Rectal smooth muscle tissue (tissue), 1 donor: ENCODE data around the gene TLNRD1.

Experiments
- H3K27ac ChIP-seq: one replicate; pipeline ENCODE4 v1.7.0; 2013; ENCODE audit warnings: low read depth, low read length, inconsistent platforms
- H3K27me3 ChIP-seq: one replicate; pipeline ENCODE4 v1.7.0; 2013; ENCODE audit warnings: low read length; ENCODE audit not compliant: control insufficient read depth, insufficient read depth
- H3K36me3 ChIP-seq: one replicate; pipeline ENCODE4 v1.7.0; 2013; ENCODE audit warnings: low read length; ENCODE audit not compliant: control insufficient read depth, insufficient read depth
- H3K4me1 ChIP-seq: one replicate; pipeline ENCODE4 v1.7.0; 2013; ENCODE audit warnings: low read length; ENCODE audit not compliant: control insufficient read depth, insufficient read depth
- H3K4me3 ChIP-seq: one replicate; pipeline ENCODE4 v1.7.0; 2013; ENCODE audit warnings: low read length
- H3K9ac ChIP-seq: one replicate; pipeline ENCODE4 v1.7.0; 2013; ENCODE audit warnings: low read length

TLNRD1 gene

GRCh38 chr15:81011593-81011992, 10.9 kb downstream of the TLNRD1 start:
- Histone ChIP-seq H3K36me3 (no peaks in the 10 kb centered on the region), H3K4me3 (no peak overlapping the region), H3K27ac (no peak overlapping the region), H3K27me3 (no peaks in the 10 kb centered on the region), H3K4me1 (peaks cover 4% of the 10 kb centered on the region), H3K9ac (no peak overlapping the region)

- H3K27ac ChIP-seq = no peak overlapping the region
- no peak overlapping the region for H3K4me3 ChIP-seq
- no peak overlapping the region for H3K9ac ChIP-seq
- no peaks in the 10 kb centered on the region for H3K27me3 ChIP-seq
- peaks cover 4% of the 10 kb centered on the region for H3K4me1 ChIP-seq
- H3K36me3 ChIP-seq = no peaks in the 10 kb centered on the region
Observed at GRCh38 chr15:81012588-81012987, 11.9 kb downstream of the TLNRD1 start.

GRCh38 chr15:81013396-81013929, 12.7 kb downstream of the TLNRD1 start:
- H3K9ac ChIP-seq = no peak overlapping the region
- no peak overlapping the region for H3K4me3 ChIP-seq
- peaks cover 4% of the 10 kb centered on the region for H3K4me1 ChIP-seq
- H3K36me3 ChIP-seq = no peaks in the 10 kb centered on the region
- H3K27me3 ChIP-seq = no peaks in the 10 kb centered on the region
- no peak overlapping the region for H3K27ac ChIP-seq

- H3K27ac ChIP-seq = no peak overlapping the region
- no peaks in the 10 kb centered on the region for H3K27me3 ChIP-seq
- H3K36me3 ChIP-seq = no peaks in the 10 kb centered on the region
- H3K9ac ChIP-seq = no peak overlapping the region
- no peak overlapping the region for H3K4me3 ChIP-seq
- peaks cover 4% of the 10 kb centered on the region for H3K4me1 ChIP-seq
Observed at GRCh38 chr15:81014446-81015093, 13.8 kb downstream of the TLNRD1 start.

- H3K27ac ChIP-seq = no peak overlapping the region
- no peaks in the 10 kb centered on the region for H3K36me3 ChIP-seq
- H3K4me3 ChIP-seq = no peak overlapping the region
- no peaks in the 10 kb centered on the region for H3K27me3 ChIP-seq
- peaks cover 4% of the 10 kb centered on the region for H3K4me1 ChIP-seq
- H3K9ac ChIP-seq = no peak overlapping the region
Observed at GRCh38 chr15:81015621-81016488, 15.1 kb downstream of the TLNRD1 start.

- Histone ChIP-seq H3K4me3 (no peak overlapping the region), H3K27me3 (no peaks in the 10 kb centered on the region), H3K36me3 (no peaks in the 10 kb centered on the region), H3K27ac (no peak overlapping the region), H3K9ac (no peak overlapping the region), H3K4me1 (peaks cover 4% of the 10 kb centered on the region)
Observed at GRCh38 chr15:81016489-81017068, 15.9 kb downstream of the TLNRD1 start.

GRCh38 chr15:81018197-81018596, 17.5 kb downstream of the TLNRD1 start:
- H3K9ac ChIP-seq = no peak overlapping the region
- H3K27me3 ChIP-seq = no peaks in the 10 kb centered on the region
- H3K4me1 ChIP-seq = peaks cover 2% of the 10 kb centered on the region
- no peak overlapping the region for H3K27ac ChIP-seq
- H3K4me3 ChIP-seq = no peak overlapping the region
- no peaks in the 10 kb centered on the region for H3K36me3 ChIP-seq

- no peak overlapping the region for H3K4me3 ChIP-seq
- no peaks in the 10 kb centered on the region for H3K36me3 ChIP-seq
- H3K9ac ChIP-seq = no peak overlapping the region
- no peaks in the 10 kb centered on the region for H3K4me1 ChIP-seq
- H3K27ac ChIP-seq = no peak overlapping the region
- H3K27me3 ChIP-seq = no peaks in the 10 kb centered on the region
Observed at GRCh38 chr15:81021321-81021720, 20.6 kb downstream of the TLNRD1 start.

- Histone ChIP-seq H3K9ac (no peak overlapping the region), H3K36me3 (no peaks in the 10 kb centered on the region), H3K4me1 (no peaks in the 10 kb centered on the region), H3K4me3 (no peak overlapping the region), H3K27ac (peak overlapping the region; percentile 26), H3K27me3 (no peaks in the 10 kb centered on the region)
Observed at GRCh38 chr15:81023483-81024264, 23.0 kb downstream of the TLNRD1 start.

- H3K27ac ChIP-seq = no peak overlapping the region
- no peak overlapping the region for H3K9ac ChIP-seq
Observed at GRCh38 chr15:81024265-81024872, 23.6 kb downstream of the TLNRD1 start.

GRCh38 chr15:81024936-81025335, 24.2 kb downstream of the TLNRD1 start:
- H3K4me1 ChIP-seq = no peaks in the 10 kb centered on the region
- no peak overlapping the region for H3K27ac ChIP-seq
- no peaks in the 10 kb centered on the region for H3K27me3 ChIP-seq
- H3K9ac ChIP-seq = no peak overlapping the region
- no peaks in the 10 kb centered on the region for H3K36me3 ChIP-seq
- no peak overlapping the region for H3K4me3 ChIP-seq

More at GRCh38 chr15:81024265-81024872, 23.6 kb downstream of the TLNRD1 start:
- H3K4me1 ChIP-seq = no peaks in the 10 kb centered on the region
- H3K4me3 ChIP-seq = no peak overlapping the region
- H3K27me3 ChIP-seq = no peaks in the 10 kb centered on the region
- H3K36me3 ChIP-seq = no peaks in the 10 kb centered on the region
